NCI-H2029 treated with DMSO at 0.1 percent for 48 hours (cell line): ENCODE data around the gene SMARCC1.

Source experiments
- DNase-seq: peaks from one replicate; lab custom pipeline; 2025; lab: John Stamatoyannopoulos, UW

Gene SMARCC1

DNA sequence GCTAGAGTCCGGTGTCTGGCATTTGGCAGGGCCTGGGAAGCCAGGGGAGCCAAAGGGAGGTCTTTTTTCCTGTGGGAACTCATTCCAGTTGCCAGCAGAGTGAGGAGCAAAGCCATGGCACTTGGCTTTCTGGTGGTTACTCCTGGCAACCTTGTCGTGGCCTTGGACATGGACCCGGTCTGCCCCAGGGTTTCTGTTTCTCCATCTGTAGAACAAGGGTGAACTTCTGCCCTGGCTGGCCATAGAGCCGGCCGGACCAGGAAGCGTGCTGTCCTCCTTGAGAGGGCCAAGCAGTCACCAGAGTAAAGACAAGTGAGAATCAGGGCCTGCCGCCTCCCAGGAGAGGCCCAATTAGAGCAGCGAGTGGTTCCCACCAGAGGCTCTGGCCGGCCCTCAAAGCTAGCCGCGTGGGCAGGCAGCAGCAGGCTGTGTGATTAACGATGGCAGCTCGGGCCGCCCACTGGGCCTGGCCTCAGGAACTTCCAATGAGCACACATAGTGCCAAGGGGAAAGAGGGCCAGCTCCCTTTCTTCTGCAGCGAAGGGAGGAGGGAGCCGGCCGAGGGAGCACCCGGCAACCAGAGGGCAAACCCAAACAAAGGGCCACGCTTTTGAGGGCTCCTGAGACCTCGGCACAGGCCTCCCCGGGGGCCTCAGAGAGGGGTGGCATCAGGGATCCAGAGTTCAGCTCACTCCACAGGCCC is 239.1 kb downstream of the SMARCC1 start:
- no peak for DNase-seq

DNA sequence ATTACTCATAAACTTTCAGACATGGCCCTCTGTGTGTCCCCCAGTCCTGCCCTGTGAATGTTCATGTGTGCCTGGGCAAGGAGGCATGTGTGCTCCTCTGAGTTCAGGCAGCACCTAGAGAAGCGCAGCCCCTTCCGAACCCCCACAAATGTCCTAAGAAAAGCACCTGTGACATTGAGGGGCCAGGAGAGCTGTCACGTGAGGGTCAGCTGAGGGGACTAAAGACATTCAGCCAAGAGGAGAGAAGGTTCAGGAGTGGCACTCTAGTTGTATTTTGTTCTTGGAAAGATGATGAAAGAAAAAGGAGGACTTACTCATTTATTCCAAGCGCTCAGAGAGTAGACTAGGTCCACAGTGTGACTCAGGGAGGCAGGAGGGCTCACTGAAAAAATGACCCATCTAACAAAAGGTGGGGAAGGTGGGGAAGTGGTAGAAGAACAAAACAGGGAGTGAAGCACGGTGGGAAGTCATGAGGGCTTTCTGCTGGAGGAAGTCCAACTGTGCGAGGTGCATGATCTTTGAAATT is 240.0 kb downstream of the SMARCC1 start:
- DNase-seq, result no peak

DNA sequence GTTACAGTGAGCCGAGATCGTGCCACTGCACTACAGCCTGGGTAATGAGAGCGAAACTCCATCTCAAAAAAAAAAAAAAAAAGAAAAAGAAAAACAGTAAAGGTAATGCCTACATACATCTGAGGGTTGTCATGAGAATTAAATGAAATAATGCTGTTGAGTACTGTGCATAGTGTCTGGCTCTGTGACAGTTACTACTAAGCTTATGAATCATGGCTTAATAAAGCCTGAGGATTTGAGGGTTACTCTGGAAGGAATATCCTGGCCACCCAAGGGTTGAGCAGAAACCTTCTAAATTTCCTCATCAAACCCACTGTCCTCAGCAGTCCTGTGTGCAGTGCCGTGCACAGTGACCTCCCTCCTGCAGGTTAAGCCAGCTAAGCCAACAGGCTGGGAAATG is 241.4 kb downstream of the SMARCC1 start:
- no peak for DNase-seq

DNA sequence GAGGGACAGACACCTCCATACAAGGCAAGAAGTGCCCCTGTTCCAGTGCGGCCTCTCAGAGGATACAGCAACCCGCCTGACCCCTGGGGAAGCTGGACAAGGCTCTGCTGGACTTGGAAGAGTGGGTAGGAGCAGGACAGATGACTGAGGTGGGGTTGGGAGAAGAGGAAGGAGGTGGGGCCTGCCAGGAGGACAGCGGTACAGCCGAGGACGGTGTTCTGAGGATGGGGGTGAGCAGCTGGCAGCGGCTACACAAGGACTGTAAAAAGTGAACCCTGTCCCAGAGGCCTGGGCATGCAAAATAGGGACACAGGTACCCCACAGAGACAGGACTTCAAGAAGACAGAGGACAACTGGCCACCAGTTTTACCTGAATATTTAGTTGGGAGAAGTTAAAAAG is 244.7 kb downstream of the SMARCC1 start:
- no peak for DNase-seq

DNA sequence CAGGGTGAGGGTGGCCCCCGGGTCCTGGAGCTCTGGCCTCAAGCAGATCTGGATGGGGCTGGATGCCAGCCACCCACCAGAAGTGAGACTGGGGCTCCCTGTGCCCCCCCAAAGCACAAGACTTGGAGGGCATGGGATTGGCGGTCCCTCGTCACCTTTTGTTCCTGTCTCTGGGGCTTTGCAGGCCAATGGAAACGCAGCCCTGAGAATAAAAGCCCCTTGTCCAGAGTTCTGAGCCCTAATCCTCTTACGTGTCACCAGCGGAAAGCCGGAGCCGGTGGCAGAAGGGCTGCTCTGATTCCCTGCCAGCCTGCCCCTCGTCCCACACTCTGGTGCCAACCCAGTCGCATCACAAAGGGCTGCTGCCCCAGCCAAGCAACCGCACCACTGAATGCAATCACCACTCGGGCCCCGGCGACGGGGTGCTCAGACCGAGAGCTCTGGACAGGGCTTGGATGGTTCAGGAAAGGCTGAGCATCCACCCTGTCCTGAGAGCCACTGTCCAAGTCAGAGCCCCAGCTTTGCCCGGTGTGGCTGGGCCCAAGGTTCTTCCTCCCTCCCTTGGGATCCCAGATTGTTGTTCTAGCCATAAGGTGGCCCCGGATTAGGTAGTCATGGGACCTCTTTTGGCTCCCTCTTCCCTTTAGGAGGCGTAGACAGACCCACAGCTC is 245.3 kb downstream of the SMARCC1 start:
- no peak for DNase-seq
